Measurements from ENCODE around the gene PAPPA2. TPM values are rescaled to one million over a fixed set of nuclear protein-coding genes. Genes with fewer than 3 reads are reported as not detected.

PAPPA2 gene
- total and polyA plus RNA-seq, 2 of the 4 experiments (the other 2 are of a cell fraction), result 0.10 to 0.18 TPM

- ATAC-seq (ENCODE audit: low read depth), result no peak
- WGBS, 2 experiments (ENCODE audit: extremely low coverage in 2 of 2, insufficient read length in 1 of 2), result no CpG with 5 or more reads among the region's 1 CpG
These were observed 403.2 kb downstream of the PAPPA2 start for GRCh38 chr1:176866011-176866714.

More at GRCh38 chr1:176866011-176866714, 403.2 kb downstream of the PAPPA2 start:
- in situ Hi-C loops (cut with MboI; ENCODE audit: low sequenced_read_pairs), result loop anchor here (25.0 kb wide), 1 partner anchor 1704 kb away; no protein-coding TSS in a partner anchor
- Histone ChIP-seq H2BK5ac (ENCODE audit: low read depth, low read length, poor library complexity, severe bottlenecking) (no peak overlapping the region), H4K20me1 (ENCODE audit: insufficient read depth, low read length) (no peaks in the 10 kb centered on the region), H3K4ac (ENCODE audit: low read depth, low read length) (no peak overlapping the region), H2AK5ac (ENCODE audit: low read depth, low read length) (no peak overlapping the region), H2BK15ac (ENCODE audit: low read depth, low read length) (no peak overlapping the region), H4K5ac (ENCODE audit: low read depth, low read length) (no peak overlapping the region), H3K27ac (ENCODE audit: insufficient read depth, low read length) (no peak overlapping the region), H3K9ac (ENCODE audit: low read depth, low read length) (no peak overlapping the region), H4K8ac (ENCODE audit: low read depth in 2 of 2, low read length in 2 of 2) (no peak overlapping the region), H2AFZ (replicated peaks; ENCODE audit: low read length, poor library complexity) (no peak overlapping the region), H2BK20ac (ENCODE audit: low read depth, low read length) (no peak overlapping the region), H3K4me2 (ENCODE audit: low read depth, low read length) (no peak overlapping the region), H3K27me3 (ENCODE audit: control insufficient read depth, insufficient read depth, low read length) (no peaks in the 10 kb centered on the region), H3K4me1 (ENCODE audit: control insufficient read depth, insufficient read depth, low read length) (no peaks in the 10 kb centered on the region), H3K9me3 (ENCODE audit: control insufficient read depth, insufficient read depth, low read length) (no peaks in the 10 kb centered on the region), H3K4me3 (ENCODE audit: insufficient read depth, low read depth, low read length) (no peak overlapping the region), H3K36me3 (ENCODE audit: control insufficient read depth, insufficient read depth, low read length) (no peaks in the 10 kb centered on the region), H3K18ac (ENCODE audit: low read depth, low read length) (no peak overlapping the region), H3K9me1 (ENCODE audit: insufficient read depth, low read length) (no peaks in the 10 kb centered on the region), H3K56ac (ENCODE audit: extremely low read depth, insufficient read depth, low read length) (no peak overlapping the region), H2BK120ac (ENCODE audit: low read depth, low read length) (no peak overlapping the region), H4K91ac (ENCODE audit: insufficient read depth, low read depth, low read length) (no peak overlapping the region), H3K79me1 (ENCODE audit: low read depth in 1 of 2, low read length in 2 of 2) (no peaks in the 10 kb centered on the region), H2AK9ac (replicated peaks; ENCODE audit: low read depth, low read length, poor library complexity) (no peak overlapping the region), H3K23ac (ENCODE audit: low read depth, low read length) (no peak overlapping the region), H3K14ac (replicated peaks; ENCODE audit: low read depth, low read length) (no peak overlapping the region)
- no TSS peak for BruUV-seq (replicated peaks)
- TF ChIP-seq NFE2L2 (IDR thresholded peaks at IDR 0.05; ENCODE audit: low read depth, low read length) (no peak), FOS (IDR thresholded peaks at IDR 0.05; ENCODE audit: low read depth, low read length) (no peak), ELK1 (IDR thresholded peaks at IDR 0.05; ENCODE audit: borderline replicate concordance, low read depth, low read length) (no peak), BHLHE40 (IDR thresholded peaks at IDR 0.05; ENCODE audit: low read depth, low read length) (no peak), RAD21 (IDR thresholded peaks at IDR 0.05; ENCODE audit: low read length) (no peak), CEBPB (IDR thresholded peaks at IDR 0.05; ENCODE audit: low read depth, low read length) (no peak), CTCF (conservative IDR thresholded peaks at IDR 0.05; ENCODE audit: low read depth, low read length) (no peak), POLR2A (IDR thresholded peaks at IDR 0.05; ENCODE audit: low read depth, low read length) (no peak), RCOR1 (IDR thresholded peaks at IDR 0.05; ENCODE audit: insufficient replicate concordance, low read length) (no peak), CHD1 (IDR thresholded peaks at IDR 0.05; ENCODE audit: low read depth, low read length) (no peak), MAFK (IDR thresholded peaks at IDR 0.05; ENCODE audit: low read depth, low read length) (no peak), USF2 (IDR thresholded peaks at IDR 0.05; ENCODE audit: low read depth, low read length) (no peak), SMC3 (IDR thresholded peaks at IDR 0.05; ENCODE audit: low read depth, low read length) (no peak), MAZ (IDR thresholded peaks at IDR 0.05; ENCODE audit: borderline replicate concordance, low read depth, low read length) (no peak), RFX5 (IDR thresholded peaks at IDR 0.05; ENCODE audit: low read depth, low read length) (no peak), MXI1 (IDR thresholded peaks at IDR 0.05; ENCODE audit: borderline replicate concordance, low read depth, low read length) (no peak)
- dilution Hi-C loops (cut with HindIII; ENCODE audit: low sequenced_read_pairs, unreplicated experiment), result no loop called here
- DNase-seq, result no peak
- intact Hi-C loops (cut with micrococcal nuclease), result no loop called here
- CTCF ChIA-PET, result no interaction called here
- POLR2A ChIA-PET (ENCODE audit: unreplicated experiment), result no interaction called here
